GM19372 (cell line): ENCODE results near the gene CCZ1B.
"Not testable (repeated sequence)": the region's sequence is repeated elsewhere in the genome, so short reads cannot be mapped to it uniquely, and the experiment has no call there.

Experiments used
- ATAC-seq: cut with Tn5 transposase; IDR thresholded peaks from one replicate; pipeline ENCODE4 v1.9.1; 2021; ENCODE audit warnings: mild to moderate bottlenecking, low read depth, moderate library complexity; ENCODE audit not compliant: unreplicated experiment

The CCZ1B gene

DNA sequence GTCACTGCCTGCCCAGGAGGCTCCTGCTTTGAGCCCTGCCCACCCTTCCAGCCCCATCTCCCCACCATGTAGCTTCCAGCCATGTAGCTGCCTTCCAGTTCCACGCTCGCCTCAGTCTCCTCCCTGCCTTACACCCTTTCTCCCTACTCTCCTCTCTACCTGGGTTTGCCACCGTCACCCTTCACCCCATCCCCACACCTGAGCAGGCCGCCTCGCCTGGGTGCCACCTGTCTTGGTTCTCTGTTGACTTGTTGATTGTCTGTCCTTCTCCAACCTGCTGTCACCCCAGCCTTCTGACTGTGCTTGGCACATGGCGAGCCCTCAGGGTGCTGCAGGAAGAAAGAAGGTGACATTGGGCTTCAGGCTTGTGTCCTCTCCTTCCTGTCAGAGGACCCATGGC, 75.9 kb downstream of the CCZ1B start:
- ATAC-seq = not testable (repeated sequence)

DNA sequence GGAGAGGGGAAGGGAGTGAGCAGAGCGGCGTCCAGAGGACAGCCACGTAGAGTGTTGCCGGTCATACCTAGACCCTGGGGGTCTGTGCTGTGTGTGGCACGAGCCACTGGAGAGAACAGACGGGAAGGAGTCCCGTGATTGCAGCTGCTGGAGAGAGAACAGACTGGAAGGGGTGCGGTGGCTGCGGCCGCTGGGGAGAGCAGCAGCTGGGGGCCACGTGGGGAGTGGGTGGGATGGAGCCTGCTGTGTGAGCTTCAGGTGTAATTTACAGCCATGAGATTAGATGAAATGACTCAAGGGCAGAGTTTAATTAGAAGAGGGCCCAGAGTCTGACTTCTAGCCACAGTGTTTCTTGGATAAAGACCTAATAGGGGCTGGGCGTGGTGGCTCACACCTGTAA, 76.7 kb downstream of the CCZ1B start:
- not testable (repeated sequence) for ATAC-seq
